Muscle layer of duodenum (tissue), 2 donors: ENCODE data around the gene RGS12.

Source experiments
- H3K27ac ChIP-seq: one replicate; pipeline ENCODE4 v1.7.0; 2013; ENCODE audit warnings: mild to moderate bottlenecking, low read length
- H3K27me3 ChIP-seq: one replicate; pipeline ENCODE4 v1.7.0; 2013; ENCODE audit warnings: low read depth, mild to moderate bottlenecking, control low read depth, low read length
- H3K36me3 ChIP-seq, 2 donors: one replicate each; pipeline ENCODE4 v1.7.0; 2013; ENCODE audit warnings: low read length in 2 of 2, control low read depth in 1 of 2, mild to moderate bottlenecking in 1 of 2; ENCODE audit not compliant: insufficient read depth in 2 of 2, control insufficient read depth in 1 of 2
- H3K4me1 ChIP-seq, 2 donors: one replicate each; pipeline ENCODE4 v1.7.0; 2013; ENCODE audit warnings: low read length in 2 of 2, mild to moderate bottlenecking in 2 of 2, control low read depth in 1 of 2, moderate library complexity in 1 of 2; ENCODE audit not compliant: insufficient read depth in 2 of 2, control insufficient read depth in 1 of 2
- H3K4me3 ChIP-seq, 2 donors: one replicate each; pipeline ENCODE4 v1.7.0; 2013; ENCODE audit warnings: low read length in 2 of 2, low read depth in 1 of 2, mild to moderate bottlenecking in 1 of 2
- H3K9me3 ChIP-seq, 2 donors: one replicate each; pipeline ENCODE4 v1.7.0; 2013; ENCODE audit warnings: low read length in 2 of 2, control low read depth in 1 of 2, mild to moderate bottlenecking in 1 of 2; ENCODE audit not compliant: control insufficient read depth in 1 of 2
- donor health status: healthy.

RGS12 gene, protein sequence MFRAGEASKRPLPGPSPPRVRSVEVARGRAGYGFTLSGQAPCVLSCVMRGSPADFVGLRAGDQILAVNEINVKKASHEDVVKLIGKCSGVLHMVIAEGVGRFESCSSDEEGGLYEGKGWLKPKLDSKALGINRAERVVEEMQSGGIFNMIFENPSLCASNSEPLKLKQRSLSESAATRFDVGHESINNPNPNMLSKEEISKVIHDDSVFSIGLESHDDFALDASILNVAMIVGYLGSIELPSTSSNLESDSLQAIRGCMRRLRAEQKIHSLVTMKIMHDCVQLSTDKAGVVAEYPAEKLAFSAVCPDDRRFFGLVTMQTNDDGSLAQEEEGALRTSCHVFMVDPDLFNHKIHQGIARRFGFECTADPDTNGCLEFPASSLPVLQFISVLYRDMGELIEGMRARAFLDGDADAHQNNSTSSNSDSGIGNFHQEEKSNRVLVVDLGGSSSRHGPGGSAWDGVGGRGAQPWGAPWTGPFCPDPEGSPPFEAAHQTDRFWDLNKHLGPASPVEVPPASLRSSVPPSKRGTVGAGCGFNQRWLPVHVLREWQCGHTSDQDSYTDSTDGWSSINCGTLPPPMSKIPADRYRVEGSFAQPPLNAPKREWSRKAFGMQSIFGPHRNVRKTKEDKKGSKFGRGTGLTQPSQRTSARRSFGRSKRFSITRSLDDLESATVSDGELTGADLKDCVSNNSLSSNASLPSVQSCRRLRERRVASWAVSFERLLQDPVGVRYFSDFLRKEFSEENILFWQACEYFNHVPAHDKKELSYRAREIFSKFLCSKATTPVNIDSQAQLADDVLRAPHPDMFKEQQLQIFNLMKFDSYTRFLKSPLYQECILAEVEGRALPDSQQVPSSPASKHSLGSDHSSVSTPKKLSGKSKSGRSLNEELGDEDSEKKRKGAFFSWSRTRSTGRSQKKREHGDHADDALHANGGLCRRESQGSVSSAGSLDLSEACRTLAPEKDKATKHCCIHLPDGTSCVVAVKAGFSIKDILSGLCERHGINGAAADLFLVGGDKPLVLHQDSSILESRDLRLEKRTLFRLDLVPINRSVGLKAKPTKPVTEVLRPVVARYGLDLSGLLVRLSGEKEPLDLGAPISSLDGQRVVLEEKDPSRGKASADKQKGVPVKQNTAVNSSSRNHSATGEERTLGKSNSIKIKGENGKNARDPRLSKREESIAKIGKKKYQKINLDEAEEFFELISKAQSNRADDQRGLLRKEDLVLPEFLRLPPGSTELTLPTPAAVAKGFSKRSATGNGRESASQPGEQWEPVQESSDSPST (N-terminal part only)

DNA sequence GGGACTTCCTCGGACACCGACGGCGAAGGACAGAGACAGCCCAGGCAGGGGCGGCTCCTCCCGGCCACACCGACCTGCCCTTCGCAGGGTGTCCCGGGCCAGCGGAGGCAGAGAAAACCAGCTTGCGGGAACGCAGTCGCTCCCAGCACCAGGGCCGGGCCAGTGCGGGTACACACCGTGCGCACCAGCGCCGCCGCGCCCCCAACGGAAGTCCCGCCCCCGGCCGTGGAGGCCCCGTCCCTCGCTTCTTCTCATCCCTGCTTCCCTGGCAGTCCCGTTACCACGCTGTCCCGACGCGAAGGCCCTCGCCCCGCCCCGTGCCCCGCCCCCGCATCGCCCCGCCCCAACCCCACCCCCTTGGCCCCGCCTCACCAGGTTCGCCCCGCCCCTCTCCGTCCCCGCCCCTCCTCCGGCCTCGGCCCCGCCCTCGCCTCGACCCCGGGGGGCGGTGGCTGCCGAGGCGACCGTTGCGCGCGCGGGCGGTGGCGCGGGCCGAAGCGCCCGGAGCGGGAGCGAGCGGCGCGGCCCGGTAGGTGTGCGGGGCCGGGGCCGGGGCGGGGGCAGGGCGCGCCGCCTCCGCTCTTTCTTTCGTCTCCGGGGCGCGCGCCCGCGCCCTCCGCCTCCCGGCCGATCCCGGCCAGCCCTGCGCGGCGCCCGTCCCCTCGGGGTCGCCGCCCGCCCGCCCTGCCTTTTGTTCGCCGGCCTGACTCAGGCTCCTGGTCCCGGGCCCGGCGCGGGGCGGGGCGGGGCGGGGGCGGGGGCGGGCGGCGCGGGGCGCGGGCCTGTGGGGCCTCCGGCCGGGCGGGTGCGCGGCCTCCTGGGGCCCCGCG, at the start of gene RGS12:
RGS12 (plus strand) TSS at position 451 of the 830 bp plus-strand sequence. CDS start 23,150 bp downstream, outside the sequence.
- peak within 1 kb of the TSS; percentile 74 to 83 for H3K4me3 ChIP-seq
- peak within 1 kb of the TSS; percentile 67 for H3K27ac ChIP-seq
- H3K9me3 ChIP-seq: peaks cover 0 to 3% of the 10 kb centered on the region in 2 donors
- peaks cover 0 to 17% of the 10 kb centered on the region in 2 donors for H3K4me1 ChIP-seq
- H3K36me3 ChIP-seq: no peaks in the 10 kb centered on the region
- no peaks in the 10 kb centered on the region for H3K27me3 ChIP-seq

DNA sequence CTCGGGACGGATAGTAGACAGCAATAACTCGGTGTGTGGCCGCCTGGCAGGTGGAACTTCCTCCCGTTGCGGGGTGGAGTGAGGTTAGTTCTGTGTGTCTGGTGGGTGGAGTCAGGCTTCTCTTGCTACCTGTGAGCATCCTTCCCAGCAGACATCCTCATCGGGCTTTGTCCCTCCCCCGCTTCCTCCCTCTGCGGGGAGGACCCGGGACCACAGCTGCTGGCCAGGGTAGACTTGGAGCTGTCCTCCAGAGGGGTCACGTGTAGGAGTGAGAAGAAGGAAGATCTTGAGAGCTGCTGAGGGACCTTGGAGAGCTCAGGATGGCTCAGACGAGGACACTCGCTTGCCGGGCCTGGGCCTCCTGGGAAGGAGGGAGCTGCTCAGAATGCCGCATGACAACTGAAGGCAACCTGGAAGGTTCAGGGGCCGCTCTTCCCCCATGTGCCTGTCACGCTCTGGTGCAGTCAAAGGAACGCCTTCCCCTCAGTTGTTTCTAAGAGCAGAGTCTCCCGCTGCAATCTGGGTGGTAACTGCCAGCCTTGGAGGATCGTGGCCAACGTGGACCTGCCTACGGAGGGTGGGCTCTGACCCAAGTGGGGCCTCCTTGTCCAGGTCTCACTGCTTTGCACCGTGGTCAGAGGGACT, 49.6 kb upstream of the RGS12 start:
- H3K9me3 ChIP-seq: no peaks in the 10 kb centered on the region
- H3K36me3 ChIP-seq: peaks cover 3 to 20% of the 10 kb centered on the region in 2 donors
- H3K27ac ChIP-seq: no peak overlapping the region
- H3K4me3 ChIP-seq: no peak overlapping the region
- H3K4me1 ChIP-seq: peaks cover 4 to 13% of the 10 kb centered on the region in 2 donors
- no peaks in the 10 kb centered on the region for H3K27me3 ChIP-seq

DNA sequence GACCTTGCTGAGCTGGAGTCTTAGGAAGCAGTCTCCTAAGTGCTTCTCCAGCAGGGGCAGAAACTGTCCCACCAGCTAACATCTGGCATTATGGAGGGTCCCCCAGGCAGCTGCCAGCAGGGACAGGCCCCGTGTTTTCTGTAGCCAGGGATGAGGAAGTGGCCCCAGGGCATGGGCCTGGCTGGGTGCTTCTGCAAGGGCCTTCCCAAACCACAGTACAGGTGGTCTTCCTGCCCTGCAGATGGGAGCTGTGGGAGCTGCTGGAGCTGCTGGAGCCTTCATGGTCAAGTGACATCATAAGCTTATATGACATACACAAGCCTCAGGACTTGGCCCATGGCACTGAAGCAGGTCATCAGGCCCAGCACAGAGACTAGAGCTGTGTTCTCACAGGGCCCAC, 48.8 kb upstream of the RGS12 start:
- Histone ChIP-seq H3K4me1 (peaks cover 4 to 13% of the 10 kb centered on the region in 2 donors), H3K27ac (no peak overlapping the region), H3K27me3 (no peaks in the 10 kb centered on the region), H3K9me3 (no peaks in the 10 kb centered on the region), H3K36me3 (peaks cover 3 to 14% of the 10 kb centered on the region in 2 donors), H3K4me3 (no peak overlapping the region)

DNA sequence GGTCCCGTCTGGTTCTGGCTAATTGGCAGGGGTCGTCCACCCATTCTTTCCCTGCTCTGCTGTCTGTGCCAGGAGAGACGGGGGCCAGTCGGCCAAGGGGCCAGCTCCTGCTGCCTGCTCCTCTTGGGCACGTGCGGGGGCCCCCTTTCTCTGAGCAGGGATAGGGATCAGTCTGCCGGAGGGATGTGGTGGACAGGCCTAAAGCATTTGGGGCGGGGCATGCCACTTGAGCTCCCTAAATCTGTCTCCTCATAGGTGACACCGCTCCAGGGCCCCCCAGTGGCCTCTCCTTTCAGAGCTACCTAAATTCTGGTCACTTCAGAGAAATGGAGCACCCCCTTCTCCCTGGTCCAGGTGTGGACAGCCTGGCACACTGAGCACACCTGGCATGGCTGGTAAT, 48.1 kb upstream of the RGS12 start:
- Histone ChIP-seq H3K27me3 (no peaks in the 10 kb centered on the region), H3K4me3 (no peak overlapping the region), H3K27ac (no peak overlapping the region), H3K9me3 (no peaks in the 10 kb centered on the region), H3K4me1 (peaks cover 4 to 13% of the 10 kb centered on the region in 2 donors), H3K36me3 (peaks cover 0 to 6% of the 10 kb centered on the region in 2 donors)

DNA sequence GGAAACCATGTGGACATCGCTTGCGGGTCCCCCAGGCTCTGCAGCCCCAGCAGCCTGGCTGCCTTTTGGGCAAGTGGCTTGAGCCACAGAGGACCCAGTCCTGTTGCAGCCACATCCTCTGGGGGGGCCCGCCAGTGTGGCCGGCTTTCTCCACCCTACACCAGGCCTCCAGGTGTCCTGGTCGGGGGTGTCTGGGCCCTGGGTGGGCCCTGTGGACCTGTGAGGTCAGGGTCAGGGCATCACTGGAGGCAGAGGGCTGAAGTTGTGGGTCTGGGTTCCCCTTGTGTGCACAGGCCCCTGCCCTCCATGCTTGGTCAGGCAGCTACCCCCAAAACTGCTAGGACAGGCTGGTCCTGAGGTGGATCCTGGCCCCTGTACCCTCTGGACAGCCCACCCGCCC, 47.1 kb upstream of the RGS12 start:
- H3K4me3 ChIP-seq: no peak overlapping the region
- H3K27ac ChIP-seq: no peak overlapping the region
- H3K9me3 ChIP-seq: no peaks in the 10 kb centered on the region

DNA sequence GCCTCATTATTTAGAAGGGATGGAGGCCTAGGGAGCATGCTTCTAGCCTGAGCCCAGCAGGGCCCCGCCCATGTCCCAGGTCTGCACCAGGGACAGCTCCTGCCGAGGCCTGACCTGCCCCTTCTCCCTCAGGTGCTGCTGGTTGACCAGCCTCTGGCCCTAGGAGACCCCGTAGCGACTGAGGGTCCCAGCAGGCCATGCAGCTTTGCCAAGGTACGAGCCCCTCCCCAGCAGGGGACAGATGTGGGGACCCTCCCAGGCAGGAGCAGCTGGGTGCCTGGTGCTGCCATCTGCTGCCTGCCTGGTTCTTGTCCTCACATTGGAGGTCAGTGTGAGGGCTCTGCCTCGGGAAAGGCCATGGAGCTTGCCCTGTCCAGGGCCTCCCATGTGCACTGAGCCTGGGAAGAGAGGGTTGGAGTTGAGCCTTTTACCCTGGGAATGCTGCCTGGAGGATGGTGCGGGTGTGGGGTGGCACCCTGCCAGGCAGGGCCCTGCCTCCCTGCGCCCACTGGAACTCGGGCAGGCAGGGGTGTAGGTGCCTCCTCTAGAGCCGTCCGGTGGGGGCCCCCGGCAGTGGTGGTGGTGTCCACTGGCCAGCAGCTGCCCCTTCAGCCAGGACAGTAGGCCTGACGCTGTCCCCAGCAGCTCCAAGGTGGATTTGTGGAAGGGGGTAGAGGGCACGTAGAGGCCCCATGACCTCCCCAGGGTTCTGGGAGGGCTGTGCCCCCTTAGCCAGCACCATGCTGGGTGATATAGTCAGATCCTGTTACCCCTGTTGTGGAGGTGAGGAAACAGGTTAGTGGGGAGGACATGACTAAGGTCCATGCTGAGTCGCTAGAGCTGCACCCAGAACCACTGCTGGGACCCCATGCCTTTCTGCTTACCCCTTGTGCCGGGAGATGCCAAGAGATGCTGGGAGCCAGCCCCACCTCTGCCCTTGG, 46.1 kb upstream of the RGS12 start:
- H3K4me3 ChIP-seq: no peak overlapping the region
- peaks cover 0 to 5% of the 10 kb centered on the region in 2 donors for H3K4me1 ChIP-seq
- no peaks in the 10 kb centered on the region for H3K36me3 ChIP-seq
- no peaks in the 10 kb centered on the region for H3K9me3 ChIP-seq
- no peaks in the 10 kb centered on the region for H3K27me3 ChIP-seq
- H3K27ac ChIP-seq: no peak overlapping the region

More for the DNA sequence above, 47.1 kb upstream of the RGS12 start:
- no peaks in the 10 kb centered on the region for H3K36me3 ChIP-seq
- peaks cover 2 to 10% of the 10 kb centered on the region in 2 donors for H3K4me1 ChIP-seq
- H3K27me3 ChIP-seq: no peaks in the 10 kb centered on the region

DNA sequence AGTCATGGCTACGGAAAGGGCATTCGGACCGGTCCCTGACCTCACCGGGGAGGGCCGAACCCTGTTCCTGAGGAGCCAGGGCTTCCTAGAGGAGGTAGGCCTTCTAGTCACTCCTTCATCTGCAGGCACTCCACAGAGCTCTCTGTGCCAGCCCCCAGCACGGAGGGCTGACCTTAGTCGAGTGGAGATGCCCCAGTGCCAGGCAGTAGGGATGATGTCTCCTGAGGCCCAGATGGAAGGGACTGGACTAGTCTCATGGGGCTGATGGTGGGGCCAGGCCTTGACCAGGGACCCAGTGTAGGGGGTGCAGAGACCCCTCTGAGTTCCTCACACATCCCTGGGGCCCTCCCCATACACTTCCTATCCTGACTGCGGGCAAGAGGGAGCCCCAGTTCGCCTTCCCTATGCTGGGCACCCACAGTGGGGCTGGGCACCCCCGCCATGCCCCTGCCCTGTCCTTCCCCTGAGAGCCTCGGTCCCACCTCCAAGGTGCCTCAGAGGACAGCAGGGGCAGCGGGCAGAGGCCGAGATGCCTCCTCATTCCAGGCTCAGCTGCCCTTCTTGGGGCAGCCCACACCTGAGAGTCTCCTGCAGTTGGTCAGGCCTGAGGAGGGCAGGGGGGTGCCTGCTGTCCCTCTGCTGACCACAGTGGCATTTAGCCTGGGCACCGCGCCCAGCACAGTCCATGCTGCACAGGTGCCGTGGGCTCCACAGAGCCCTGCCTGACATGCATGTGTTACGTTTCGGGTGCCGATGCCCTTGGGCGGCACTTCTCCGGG, 45.2 kb upstream of the RGS12 start:
- no peaks in the 10 kb centered on the region for H3K36me3 ChIP-seq
- H3K27me3 ChIP-seq: no peaks in the 10 kb centered on the region
- peaks cover 0 to 5% of the 10 kb centered on the region in 2 donors for H3K4me1 ChIP-seq

DNA sequence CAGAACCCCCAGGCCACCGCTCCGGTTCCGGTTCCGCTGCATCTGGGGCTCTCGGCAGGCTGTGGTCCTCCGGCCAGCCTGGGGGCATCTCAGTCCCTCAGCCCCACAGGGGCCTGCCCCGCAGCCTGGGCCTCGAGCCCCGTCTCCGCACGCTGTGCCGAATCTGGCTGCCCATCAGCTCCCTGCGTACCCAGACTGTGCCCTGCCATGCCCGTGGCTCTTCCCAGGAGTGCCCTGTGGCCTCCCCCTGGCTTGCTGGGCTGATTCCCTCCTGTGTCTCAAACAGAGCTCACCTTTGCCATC, 44.7 kb upstream of the RGS12 start:
- no peaks in the 10 kb centered on the region for H3K9me3 ChIP-seq
- H3K27ac ChIP-seq: no peak overlapping the region
- no peaks in the 10 kb centered on the region for H3K27me3 ChIP-seq
- peaks cover 0 to 5% of the 10 kb centered on the region in 2 donors for H3K4me1 ChIP-seq
- no peaks in the 10 kb centered on the region for H3K36me3 ChIP-seq
- no peak overlapping the region for H3K4me3 ChIP-seq

More for the DNA sequence above, 45.2 kb upstream of the RGS12 start:
- Histone ChIP-seq H3K9me3 (no peaks in the 10 kb centered on the region), H3K4me3 (no peak overlapping the region), H3K27ac (no peak overlapping the region)
